Measurements from ENCODE around the gene TFCP2L1. TPM values are rescaled to one million over a fixed set of nuclear protein-coding genes. Genes with fewer than 3 reads are reported as not detected.

TFCP2L1 gene
- total and polyA plus RNA-seq, 2 donors (not counting 1 experiment from before 2014, with no cell fraction given) = not detected

GRCh38 chr2:121243821-121244460 is 41.1 kb downstream of the TFCP2L1 start:
- Histone ChIP-seq H3K4me1 (ENCODE audit: control insufficient read depth, extremely low read depth, insufficient read depth, low read length) (no peaks in the 10 kb centered on the region), H3K27ac (ENCODE audit: insufficient read depth, low read length) (no peak overlapping the region), H3K27me3 (ENCODE audit: control insufficient read depth, insufficient read depth, low read length) (peaks cover 9% of the 10 kb centered on the region), H3K79me2 (ENCODE audit: control insufficient read depth, insufficient read depth, low read length) (no peaks in the 10 kb centered on the region), H3K4me3 (replicated peaks in 1 of 4; ENCODE audit: control extremely low read depth in 1 of 4, insufficient read depth in 1 of 4, low read depth in 3 of 4, low read length in 4 of 4) (no peak overlapping the region), H2AFZ (ENCODE audit: low read length) (no peak overlapping the region), H3K4me2 (ENCODE audit: extremely low read depth, insufficient read depth, low read length) (no peak overlapping the region), H4K20me1 (ENCODE audit: control insufficient read depth, extremely low read depth, insufficient read depth, low read length) (no peaks in the 10 kb centered on the region), H3K36me3 (ENCODE audit: control insufficient read depth, insufficient read depth, low read length) (no peaks in the 10 kb centered on the region), H3K9ac (ENCODE audit: insufficient read depth, low read length) (no peak overlapping the region), H3K9me3 (ENCODE audit: control insufficient read depth, insufficient read depth, low read depth, low read length) (no peaks in the 10 kb centered on the region)
- TF ChIP-seq CTCF (conservative IDR thresholded peaks at IDR 0.05 in 1 of 2, IDR thresholded peaks at IDR 0.05 in 1 of 2; ENCODE audit: low read depth in 1 of 2, low read length in 2 of 2) = no peak
- TF ChIP-seq EZH2 (IDR thresholded peaks at IDR 0.05; ENCODE audit: low read length, missing control alignments) = no peak
- DNase-seq (ENCODE audit: low read depth in 2 of 2) = no peak

- Histone ChIP-seq H4K20me1 (ENCODE audit: control insufficient read depth, extremely low read depth, insufficient read depth, low read length) (no peaks in the 10 kb centered on the region), H3K79me2 (ENCODE audit: control insufficient read depth, insufficient read depth, low read length) (no peaks in the 10 kb centered on the region), H3K4me1 (ENCODE audit: control insufficient read depth, extremely low read depth, insufficient read depth, low read length) (no peaks in the 10 kb centered on the region), H3K9me3 (ENCODE audit: control insufficient read depth, insufficient read depth, low read depth, low read length) (no peaks in the 10 kb centered on the region), H2AFZ (ENCODE audit: low read length) (no peak overlapping the region), H3K36me3 (ENCODE audit: control insufficient read depth, insufficient read depth, low read length) (no peaks in the 10 kb centered on the region), H3K4me3 (replicated peaks in 1 of 4; ENCODE audit: control extremely low read depth in 1 of 4, insufficient read depth in 1 of 4, low read depth in 3 of 4, low read length in 4 of 4) (no peak overlapping the region), H3K27me3 (ENCODE audit: control insufficient read depth, insufficient read depth, low read length) (peaks cover 9% of the 10 kb centered on the region), H3K4me2 (ENCODE audit: extremely low read depth, insufficient read depth, low read length) (no peak overlapping the region), H3K27ac (ENCODE audit: insufficient read depth, low read length) (no peak overlapping the region), H3K9ac (ENCODE audit: insufficient read depth, low read length) (no peak overlapping the region)
- no peak for TF ChIP-seq EZH2 (IDR thresholded peaks at IDR 0.05; ENCODE audit: low read length, missing control alignments)
- DNase-seq (ENCODE audit: low read depth in 2 of 2) = no peak
Observed at GRCh38 chr2:121242976-121243375, 42.0 kb downstream of the TFCP2L1 start.

GRCh38 chr2:121242175-121242875 is 42.7 kb downstream of the TFCP2L1 start:
- H3K27me3 ChIP-seq (ENCODE audit: control insufficient read depth, insufficient read depth, low read length) = peaks cover 9% of the 10 kb centered on the region
- H3K9ac ChIP-seq (ENCODE audit: insufficient read depth, low read length) = no peak overlapping the region
- H3K4me2 ChIP-seq (ENCODE audit: extremely low read depth, insufficient read depth, low read length) = no peak overlapping the region
- no peak overlapping the region for H2AFZ ChIP-seq (ENCODE audit: low read length)
- H4K20me1 ChIP-seq (ENCODE audit: control insufficient read depth, extremely low read depth, insufficient read depth, low read length) = no peaks in the 10 kb centered on the region
- H3K79me2 ChIP-seq (ENCODE audit: control insufficient read depth, insufficient read depth, low read length) = no peaks in the 10 kb centered on the region
- no peak overlapping the region for H3K27ac ChIP-seq (ENCODE audit: insufficient read depth, low read length)
- no peak overlapping the region for H3K4me3 ChIP-seq (replicated peaks in 1 of 4; ENCODE audit: control extremely low read depth in 1 of 4, insufficient read depth in 1 of 4, low read depth in 3 of 4, low read length in 4 of 4)
- TF ChIP-seq CTCF (conservative IDR thresholded peaks at IDR 0.05 in 1 of 2, IDR thresholded peaks at IDR 0.05 in 1 of 2; ENCODE audit: low read depth in 1 of 2, low read length in 2 of 2) = no peak
- no peak for TF ChIP-seq EZH2 (IDR thresholded peaks at IDR 0.05; ENCODE audit: low read length, missing control alignments)
- no peaks in the 10 kb centered on the region for H3K4me1 ChIP-seq (ENCODE audit: control insufficient read depth, extremely low read depth, insufficient read depth, low read length)
- no peaks in the 10 kb centered on the region for H3K9me3 ChIP-seq (ENCODE audit: control insufficient read depth, insufficient read depth, low read depth, low read length)
- no peak for DNase-seq (ENCODE audit: low read depth in 2 of 2)
- no peaks in the 10 kb centered on the region for H3K36me3 ChIP-seq (ENCODE audit: control insufficient read depth, insufficient read depth, low read length)

Data from fibroblast of lung (primary cell).